Muscle layer of duodenum (tissue), 2 donors: ENCODE measurements around the gene NAA16.
"Not testable (repeated sequence)": the region's sequence is repeated elsewhere in the genome, so short reads cannot be mapped to it uniquely, and the experiment has no call there.

Source experiments
- H3K27ac ChIP-seq: one replicate; pipeline ENCODE4 v1.7.0; 2013; ENCODE audit warnings: mild to moderate bottlenecking, low read length
- H3K27me3 ChIP-seq: one replicate; pipeline ENCODE4 v1.7.0; 2013; ENCODE audit warnings: low read depth, mild to moderate bottlenecking, control low read depth, low read length
- H3K36me3 ChIP-seq, 2 donors: one replicate each; pipeline ENCODE4 v1.7.0; 2013; ENCODE audit warnings: low read length in 2 of 2, control low read depth in 1 of 2, mild to moderate bottlenecking in 1 of 2; ENCODE audit not compliant: insufficient read depth in 2 of 2, control insufficient read depth in 1 of 2
- H3K4me1 ChIP-seq, 2 donors: one replicate each; pipeline ENCODE4 v1.7.0; 2013; ENCODE audit warnings: low read length in 2 of 2, mild to moderate bottlenecking in 2 of 2, control low read depth in 1 of 2, moderate library complexity in 1 of 2; ENCODE audit not compliant: insufficient read depth in 2 of 2, control insufficient read depth in 1 of 2
- H3K4me3 ChIP-seq, 2 donors: one replicate each; pipeline ENCODE4 v1.7.0; 2013; ENCODE audit warnings: low read length in 2 of 2, low read depth in 1 of 2, mild to moderate bottlenecking in 1 of 2
- H3K9me3 ChIP-seq, 2 donors: one replicate each; pipeline ENCODE4 v1.7.0; 2013; ENCODE audit warnings: low read length in 2 of 2, control low read depth in 1 of 2, mild to moderate bottlenecking in 1 of 2; ENCODE audit not compliant: control insufficient read depth in 1 of 2
- donor health status: healthy.

Gene NAA16

DNA sequence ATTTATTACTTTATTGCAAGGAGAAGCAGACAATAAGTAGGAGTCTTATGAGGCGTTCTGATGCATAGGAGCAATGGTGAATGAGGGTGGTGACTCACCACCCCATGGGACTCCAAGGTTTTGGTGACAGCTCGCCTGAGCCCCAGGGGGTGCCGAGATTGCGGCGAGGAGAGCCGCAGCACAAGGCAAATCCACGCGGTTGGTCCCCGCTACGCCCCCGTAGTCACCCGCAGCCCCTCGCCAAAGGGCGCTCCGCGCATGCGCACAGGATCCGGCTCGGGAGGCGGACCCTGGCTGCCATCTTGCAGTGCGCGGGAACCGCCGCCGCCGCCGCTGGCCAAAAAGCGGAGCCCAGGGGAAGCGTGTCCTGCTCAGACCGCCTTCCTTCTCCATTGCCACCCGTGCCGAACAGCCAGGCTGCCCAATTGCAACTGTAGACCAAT, at the start of gene NAA16:
NAA16 (plus strand) TSS at position 305 of the 443 bp plus-strand sequence. CDS start 262 bp downstream, outside the sequence.
- H3K9me3 ChIP-seq, result no peaks in the 10 kb centered on the region
- H3K27me3 ChIP-seq, result no peaks in the 10 kb centered on the region
- H3K27ac ChIP-seq, result peak within 1 kb of the TSS; percentile 95
- H3K4me3 ChIP-seq, result peak within 1 kb of the TSS; percentile 78 to 99
- H3K4me1 ChIP-seq, result peaks cover 5 to 29% of the 10 kb centered on the region in 2 donors
- H3K36me3 ChIP-seq, result no peaks in the 10 kb centered on the region

DNA sequence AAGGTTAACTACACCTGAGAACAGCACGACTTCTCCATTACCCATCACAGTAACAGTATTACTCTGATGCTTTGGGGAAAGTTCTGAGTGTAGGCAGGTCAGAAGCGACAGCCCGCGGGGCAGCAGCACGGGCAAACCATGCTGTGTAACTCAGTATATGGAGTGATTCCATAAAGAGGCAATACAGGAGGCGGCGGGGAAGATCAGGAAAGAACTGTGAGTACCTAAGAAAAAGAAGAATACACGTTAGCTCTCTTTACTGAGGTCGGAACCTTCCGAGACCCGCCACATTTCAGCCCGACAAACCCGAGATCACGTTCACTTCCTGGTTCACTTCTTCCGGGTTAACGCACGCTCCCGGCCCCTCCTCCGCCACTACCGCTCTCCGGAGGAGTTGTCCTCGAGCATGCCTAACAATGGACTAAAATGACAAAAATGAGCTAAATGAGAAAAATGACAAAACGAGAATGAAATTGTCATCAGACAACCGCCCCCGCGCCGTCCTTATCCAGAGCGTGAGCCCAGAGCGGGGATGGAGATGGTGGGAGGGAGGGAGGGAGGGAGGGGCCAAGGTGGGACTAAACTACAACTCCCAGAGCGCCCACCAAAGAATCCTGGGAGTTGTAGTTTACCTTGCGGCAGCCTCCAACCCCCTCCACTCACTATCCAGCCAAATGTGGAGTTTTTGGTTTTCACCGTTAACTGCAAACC, 47.7 kb upstream of the NAA16 start, which contains the start of gene MTRF1:
MTRF1 (minus strand) TSS at position 316 of the 711 bp plus-strand sequence. CDS start 2,669 bp downstream, outside the sequence.
- peaks cover 9 to 20% of the 10 kb centered on the region in 2 donors for H3K36me3 ChIP-seq
- H3K4me1 ChIP-seq, result peaks cover 8 to 9% of the 10 kb centered on the region in 2 donors
- peak within 1 kb of the TSS; percentile 97 for H3K27ac ChIP-seq
- no peaks in the 10 kb centered on the region for H3K27me3 ChIP-seq
- H3K4me3 ChIP-seq, result peak within 1 kb of the TSS; percentile 88 to 100
- no peaks in the 10 kb centered on the region for H3K9me3 ChIP-seq

DNA sequence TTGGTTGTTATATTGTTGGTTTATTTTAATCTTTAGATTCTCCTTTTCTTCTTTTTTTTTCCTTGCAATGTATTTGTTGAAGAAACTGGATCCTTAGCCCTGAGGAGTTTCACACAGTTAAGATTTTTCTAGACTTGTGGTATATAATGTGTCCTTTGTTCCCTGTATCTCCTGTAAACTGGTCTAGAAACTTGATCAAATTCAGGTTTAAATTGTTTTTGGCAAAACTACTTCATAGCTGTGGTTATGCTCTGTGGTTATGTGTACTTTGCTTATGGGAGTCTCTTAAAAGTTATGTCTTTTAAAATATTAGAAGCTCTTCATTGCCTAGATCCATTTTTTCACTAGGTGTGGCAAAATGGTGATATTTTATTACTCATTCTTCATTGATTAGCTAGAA, 44.0 kb upstream of the NAA16 start:
- Histone ChIP-seq H3K36me3 (peaks cover 0 to 4% of the 10 kb centered on the region in 2 donors), H3K9me3 (no peaks in the 10 kb centered on the region), H3K27ac (no peak overlapping the region), H3K27me3 (no peaks in the 10 kb centered on the region), H3K4me3 (no peak overlapping the region), H3K4me1 (peaks cover 8 to 9% of the 10 kb centered on the region in 2 donors)

DNA sequence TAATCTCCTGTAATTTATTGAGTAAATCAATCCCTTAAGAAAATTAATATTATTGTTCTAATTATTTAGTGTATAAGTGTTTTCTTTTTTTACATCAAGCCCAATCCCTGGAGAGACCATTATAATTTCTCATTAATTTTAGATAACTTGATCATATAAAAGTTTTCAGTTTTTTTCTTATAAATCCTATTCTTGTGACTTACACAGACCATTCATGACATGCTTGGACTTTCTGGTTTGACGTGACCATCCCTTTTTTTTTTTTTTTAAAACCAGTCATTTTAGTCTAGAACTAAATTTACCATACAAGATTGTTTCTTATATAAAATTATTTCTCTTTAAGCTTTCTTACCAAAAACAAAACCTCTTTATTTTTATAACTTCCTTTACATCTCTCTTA, 42.3 kb upstream of the NAA16 start:
- H3K4me3 ChIP-seq, result no peak overlapping the region
- no peaks in the 10 kb centered on the region for H3K27me3 ChIP-seq
- no peak overlapping the region for H3K27ac ChIP-seq
- H3K36me3 ChIP-seq, result no peaks in the 10 kb centered on the region
- no peaks in the 10 kb centered on the region for H3K9me3 ChIP-seq
- H3K4me1 ChIP-seq, result peaks cover 0 to 3% of the 10 kb centered on the region in 2 donors

DNA sequence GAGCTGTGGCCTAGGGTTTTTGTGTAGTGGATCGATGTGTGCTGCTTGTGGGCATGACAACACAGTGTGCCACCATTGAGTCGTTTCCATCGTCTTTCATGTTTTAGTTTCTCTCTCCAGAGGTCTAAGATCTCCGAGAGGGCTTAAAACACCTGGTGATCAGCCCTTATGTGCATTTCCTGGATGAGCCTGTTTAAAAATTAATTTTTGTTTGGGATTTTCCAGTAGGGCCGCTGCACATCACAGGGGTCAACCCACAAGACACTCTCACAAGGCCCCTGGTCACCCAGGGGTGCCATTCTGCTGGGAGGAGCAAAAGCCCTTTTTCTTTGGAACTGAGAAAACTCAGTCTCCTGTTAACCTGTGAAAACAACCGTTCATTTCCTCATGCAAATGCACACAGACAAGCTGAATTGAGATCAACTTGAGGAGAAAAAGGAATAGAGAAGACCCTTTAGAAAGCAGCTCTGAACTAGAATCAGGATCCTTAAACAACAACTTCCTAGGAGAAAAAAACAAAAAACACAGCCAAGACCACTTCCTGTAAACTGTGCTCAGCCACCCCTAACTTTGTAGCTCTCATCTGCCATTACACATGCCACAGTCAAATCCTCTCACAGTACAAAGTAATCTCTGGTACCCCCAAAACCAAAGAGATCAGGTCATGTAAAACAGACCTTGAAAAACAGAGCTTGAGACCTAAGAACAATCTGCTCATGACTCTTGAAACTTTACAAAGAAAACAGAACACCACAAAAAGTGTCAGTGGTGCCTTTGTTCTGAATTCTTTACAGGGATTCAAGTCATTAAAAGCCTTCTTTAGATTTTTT, 39.4 kb upstream of the NAA16 start:
- H3K27me3 ChIP-seq, result no peaks in the 10 kb centered on the region
- H3K4me1 ChIP-seq, result no peaks in the 10 kb centered on the region
- no peaks in the 10 kb centered on the region for H3K9me3 ChIP-seq
- no peak overlapping the region for H3K4me3 ChIP-seq
- H3K36me3 ChIP-seq, result no peaks in the 10 kb centered on the region
- no peak overlapping the region for H3K27ac ChIP-seq

DNA sequence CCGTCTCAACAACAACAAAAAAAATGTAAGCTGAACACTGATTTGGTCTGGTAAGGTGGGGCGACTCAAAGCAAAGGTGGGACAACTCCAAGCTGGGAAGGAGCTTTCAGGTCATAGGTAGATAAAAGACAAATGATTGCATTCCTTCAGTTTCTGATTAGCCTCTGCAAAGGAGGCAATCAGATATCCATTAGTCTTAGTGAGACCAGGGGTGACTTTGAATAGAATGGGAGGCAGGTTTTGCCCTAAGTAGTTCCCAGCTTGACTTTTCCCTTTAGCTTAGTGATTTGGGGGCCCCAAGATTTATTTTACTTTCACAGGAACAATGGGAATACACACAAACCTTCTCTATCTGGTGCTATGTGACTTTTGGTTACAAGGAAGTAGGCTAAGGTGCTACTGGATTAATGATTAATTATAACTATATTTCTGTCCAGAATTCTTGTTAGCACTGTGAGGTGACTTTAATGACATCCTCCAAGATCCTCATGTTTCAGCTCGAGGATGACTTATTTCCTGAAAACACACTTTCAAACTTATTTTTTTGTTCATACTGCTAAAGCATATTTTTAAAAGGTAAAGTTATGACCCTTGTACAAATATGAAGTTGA, 37.1 kb upstream of the NAA16 start:
- Histone ChIP-seq H3K27ac (no peak overlapping the region), H3K4me3 (no peak overlapping the region), H3K36me3 (no peaks in the 10 kb centered on the region)

DNA sequence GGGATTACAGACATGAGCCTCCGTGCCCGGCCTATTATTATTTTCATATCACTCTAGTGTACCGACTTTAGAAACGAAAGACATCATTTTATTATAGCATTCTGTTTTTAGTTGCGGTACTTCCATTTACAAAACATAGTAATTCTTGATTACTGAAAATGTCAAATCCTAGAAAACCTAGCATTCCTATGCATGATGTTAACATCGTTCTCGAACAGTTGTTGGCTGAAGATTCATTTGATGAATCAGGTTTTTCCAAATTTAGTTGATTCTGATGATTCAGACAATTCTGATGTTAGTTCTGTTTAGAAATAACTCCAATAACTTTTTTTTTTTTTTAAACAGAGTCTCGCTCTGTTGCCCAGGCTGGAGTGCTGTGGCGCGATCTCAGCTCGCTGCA, 36.2 kb upstream of the NAA16 start:
- Histone ChIP-seq H3K27me3 (no peaks in the 10 kb centered on the region), H3K27ac (no peak overlapping the region), H3K4me1 (no peaks in the 10 kb centered on the region), H3K36me3 (no peaks in the 10 kb centered on the region), H3K4me3 (no peak overlapping the region), H3K9me3 (no peaks in the 10 kb centered on the region)

More for the DNA sequence above, 37.1 kb upstream of the NAA16 start:
- H3K27me3 ChIP-seq, result no peaks in the 10 kb centered on the region
- no peaks in the 10 kb centered on the region for H3K4me1 ChIP-seq
- no peaks in the 10 kb centered on the region for H3K9me3 ChIP-seq

DNA sequence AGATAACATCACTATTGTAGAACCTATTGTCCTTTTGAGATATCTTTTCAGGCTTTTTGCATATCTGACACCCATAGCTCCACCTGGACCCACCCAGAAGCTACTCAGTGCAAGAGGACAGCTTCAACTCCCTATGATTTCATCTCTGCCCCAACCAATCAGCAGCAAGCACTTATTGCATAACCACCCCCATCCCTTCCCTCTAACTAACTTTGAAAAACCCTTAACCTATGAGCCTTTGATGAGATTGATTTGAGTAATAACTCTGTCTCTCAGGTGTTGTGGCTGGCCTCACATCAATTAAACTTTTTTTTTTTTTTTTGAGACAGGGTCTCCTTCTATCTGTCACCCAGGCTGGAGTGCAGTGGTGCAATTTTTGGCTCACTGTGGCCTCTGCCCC, 34.2 kb upstream of the NAA16 start:
- Histone ChIP-seq H3K27ac (no peak overlapping the region), H3K27me3 (no peaks in the 10 kb centered on the region), H3K36me3 (no peaks in the 10 kb centered on the region), H3K4me1 (no peaks in the 10 kb centered on the region), H3K9me3 (no peaks in the 10 kb centered on the region), H3K4me3 (no peak overlapping the region)

DNA sequence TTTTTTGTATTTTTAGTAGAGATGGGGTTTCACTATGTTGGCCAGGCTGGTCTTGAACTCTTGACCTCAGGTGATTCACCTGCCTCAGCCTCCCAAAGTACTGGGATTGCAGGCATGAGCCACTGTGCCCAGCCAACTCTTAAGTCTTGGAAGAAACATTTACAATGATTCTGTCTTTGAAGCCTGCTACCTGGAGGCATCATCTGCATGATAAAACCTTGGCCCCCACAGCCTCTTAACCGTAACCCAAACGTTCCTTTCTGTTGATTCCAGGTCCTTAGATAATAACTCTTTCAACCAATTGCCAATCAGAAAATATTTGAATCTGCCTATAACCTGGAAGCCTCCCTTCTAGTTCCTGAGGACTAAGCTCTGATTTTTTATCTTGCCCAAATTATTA, 31.9 kb upstream of the NAA16 start:
- H3K4me1 ChIP-seq, H3K27ac ChIP-seq, H3K27me3 ChIP-seq, H3K9me3 ChIP-seq, H3K4me3 ChIP-seq, H3K36me3 ChIP-seq: not testable (repeated sequence)

DNA sequence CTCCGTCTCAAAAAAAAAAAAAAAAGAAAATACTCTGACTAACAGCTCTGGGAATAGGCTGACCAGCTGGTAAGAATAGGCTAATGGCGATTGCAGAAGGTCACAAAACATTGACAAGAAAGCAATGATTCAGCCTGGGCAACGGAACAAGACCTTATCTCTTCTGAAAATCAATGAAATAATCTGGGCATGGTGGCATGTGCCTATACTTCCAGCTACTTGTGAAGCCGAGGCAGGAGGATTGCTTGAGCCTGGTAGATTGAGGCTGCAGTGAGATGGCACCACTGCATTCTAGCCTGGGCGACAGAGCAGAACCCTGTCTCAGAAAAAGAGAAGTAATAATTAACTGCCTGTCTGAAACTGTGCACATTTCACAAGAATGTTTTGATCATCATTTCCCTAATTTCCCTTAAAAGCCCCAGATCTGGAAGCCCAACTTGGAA, 28.9 kb upstream of the NAA16 start:
- H3K27ac ChIP-seq, result no peak overlapping the region
- no peaks in the 10 kb centered on the region for H3K9me3 ChIP-seq
- H3K4me1 ChIP-seq, result no peaks in the 10 kb centered on the region
- no peak overlapping the region for H3K4me3 ChIP-seq
- H3K36me3 ChIP-seq, result no peaks in the 10 kb centered on the region
- H3K27me3 ChIP-seq, result no peaks in the 10 kb centered on the region
